MV-4-11 (cell line): ENCODE measurements around the gene DENND1A.

Experiments
- DNase-seq: peaks from one replicate; lab custom pipeline; 2025; lab: John Stamatoyannopoulos, UW

DENND1A gene

GRCh38 chr9:123614306-123615263, 315.3 kb downstream of the DENND1A start:
- no peak for DNase-seq

GRCh38 chr9:123611226-123611625, 318.7 kb downstream of the DENND1A start:
- DNase-seq = no peak

- no peak for DNase-seq
Measured at GRCh38 chr9:123609844-123610243, 320.1 kb downstream of the DENND1A start.

DNA sequence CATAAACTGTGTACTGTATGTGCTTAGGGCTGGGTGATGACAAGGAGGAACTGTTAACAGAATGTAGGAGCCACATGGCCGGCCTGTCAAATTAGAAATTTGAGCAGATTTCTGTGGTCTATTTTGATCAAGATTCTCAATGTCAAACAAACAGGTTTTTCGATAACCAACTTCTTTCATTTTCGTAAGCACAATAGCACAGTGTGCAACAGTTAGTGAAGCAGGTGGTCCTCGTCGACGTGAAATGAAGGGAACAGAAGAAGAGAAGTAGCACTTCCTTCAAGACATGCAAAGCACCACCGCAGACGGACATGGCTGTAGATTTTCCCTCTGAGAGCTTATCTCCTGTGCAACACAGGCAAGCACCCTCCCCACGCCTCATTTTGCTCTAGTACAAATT, 321.8 kb downstream of the DENND1A start:
- no peak for DNase-seq

DNA sequence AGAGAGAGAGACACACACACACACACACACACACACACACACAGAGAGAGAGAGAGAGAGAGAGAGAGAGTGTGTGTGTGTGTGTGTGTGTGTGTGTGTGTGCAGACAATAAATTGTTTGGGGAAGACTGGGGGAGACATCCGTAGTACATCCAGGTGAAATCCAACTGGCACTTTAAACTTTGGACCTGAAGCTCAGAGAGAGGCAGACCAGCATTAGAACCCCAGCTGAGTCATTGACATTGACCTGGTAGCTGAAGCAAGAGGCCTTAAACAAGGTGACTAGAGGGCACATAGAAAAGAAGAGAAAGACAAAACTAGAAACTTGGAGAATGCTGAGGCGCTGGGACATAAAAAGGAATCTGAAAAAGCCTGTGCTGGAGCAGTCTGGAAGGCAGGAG, 322.4 kb downstream of the DENND1A start:
- DNase-seq = no peak

DNA sequence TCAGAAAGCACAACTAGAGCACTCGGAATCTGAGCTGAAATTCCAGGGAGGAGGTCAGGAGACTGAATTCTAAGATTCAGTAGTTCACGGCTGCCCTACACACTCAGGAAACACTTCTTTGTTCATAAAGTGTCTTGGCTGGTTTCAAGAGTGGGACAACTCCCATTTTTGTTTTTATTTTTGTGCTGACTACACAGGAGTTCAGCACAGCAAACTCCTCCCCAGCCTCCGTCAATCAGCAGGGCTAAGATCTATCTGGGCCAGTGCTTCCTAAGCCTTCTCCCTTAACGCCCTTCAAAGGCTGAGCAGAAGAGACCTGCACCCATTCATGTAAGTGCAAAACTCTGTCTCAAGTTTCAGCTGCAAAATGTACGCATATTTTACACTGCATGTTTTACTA, 323.8 kb downstream of the DENND1A start:
- DNase-seq = no peak

- DNase-seq = no peak
Measured at GRCh38 chr9:123605286-123605685, 324.6 kb downstream of the DENND1A start.

GRCh38 chr9:123604861-123605260, 325.1 kb downstream of the DENND1A start:
- DNase-seq = no peak

DNA sequence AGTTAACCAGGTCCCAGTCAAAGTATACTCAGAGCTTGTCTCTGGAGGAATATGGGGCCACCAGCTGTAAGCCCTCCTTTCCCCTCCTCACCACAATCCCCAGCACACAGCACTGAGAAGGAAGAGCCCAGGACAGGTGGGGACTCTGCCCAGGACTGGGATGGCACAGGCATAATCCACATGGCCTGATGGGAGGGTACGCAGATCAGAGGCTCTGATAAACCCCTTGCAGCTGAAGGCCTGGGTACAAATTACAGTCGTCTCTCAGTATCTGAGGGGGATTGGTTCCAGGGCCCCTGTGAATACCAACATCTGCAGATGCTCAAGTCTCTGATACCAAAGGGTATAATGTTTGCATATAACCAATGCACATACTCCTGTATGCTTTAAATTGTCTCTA, 328.1 kb downstream of the DENND1A start:
- DNase-seq = no peak

GRCh38 chr9:123599781-123600180, 330.1 kb downstream of the DENND1A start:
- DNase-seq = no peak

GRCh38 chr9:123597876-123598556, 331.9 kb downstream of the DENND1A start:
- DNase-seq = no peak

DNA sequence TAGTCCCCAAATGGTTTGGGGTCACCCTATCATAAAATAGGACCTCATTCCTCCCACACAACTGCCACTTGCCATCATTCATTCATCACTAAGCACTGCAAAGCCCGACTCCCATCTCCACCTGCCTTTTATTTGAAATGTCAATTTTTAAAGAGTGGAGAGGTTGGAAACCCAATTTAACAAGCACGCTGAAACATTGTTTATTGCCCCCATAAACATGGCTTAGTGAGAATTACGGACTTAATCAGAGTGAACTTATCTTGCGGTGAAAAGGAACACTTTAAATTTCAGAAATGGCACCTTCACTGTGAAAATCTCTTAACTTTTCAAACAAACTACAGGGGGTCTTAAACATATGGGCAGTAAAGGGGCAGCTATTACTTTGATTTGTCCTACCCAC, 332.9 kb downstream of the DENND1A start:
- DNase-seq = no peak

DNA sequence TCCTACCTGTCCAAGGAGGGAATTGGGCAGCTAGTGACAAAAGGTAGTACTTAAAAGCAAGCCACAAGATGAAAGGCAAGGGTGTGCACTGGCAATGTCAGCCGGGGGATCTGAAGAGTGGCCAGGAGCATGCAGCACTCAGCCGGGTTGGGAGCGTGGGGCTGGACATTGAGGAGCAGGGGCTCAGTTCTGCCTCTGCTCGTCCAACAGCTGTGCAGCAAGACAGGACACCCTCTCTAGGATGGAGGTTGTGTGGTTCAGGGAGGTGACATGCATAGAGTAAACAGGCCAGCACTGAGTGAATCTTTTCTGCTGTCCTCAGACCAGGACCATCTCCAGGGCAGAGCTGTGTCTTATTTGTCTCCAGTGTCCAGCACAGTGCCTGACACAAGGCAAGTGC, 338.6 kb downstream of the DENND1A start:
- no peak for DNase-seq

DNA sequence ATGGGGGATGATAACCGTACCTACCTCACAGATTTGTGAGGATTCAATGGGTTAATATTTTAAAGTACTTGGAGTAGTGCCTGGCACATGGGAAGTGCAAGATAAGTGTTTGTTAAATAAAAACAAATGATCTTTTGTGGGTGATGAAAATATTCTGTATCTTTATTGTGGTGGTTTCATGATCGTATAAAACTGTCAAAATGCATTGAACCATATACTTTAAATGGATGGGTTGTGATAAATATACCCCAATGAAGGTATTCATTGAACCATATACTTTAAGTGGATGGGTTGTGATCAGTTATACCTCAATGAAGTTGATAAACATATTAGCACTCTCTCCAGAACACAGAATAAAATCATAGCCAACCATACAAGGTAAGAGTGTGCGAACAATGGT, 339.4 kb downstream of the DENND1A start:
- DNase-seq = no peak

DNA sequence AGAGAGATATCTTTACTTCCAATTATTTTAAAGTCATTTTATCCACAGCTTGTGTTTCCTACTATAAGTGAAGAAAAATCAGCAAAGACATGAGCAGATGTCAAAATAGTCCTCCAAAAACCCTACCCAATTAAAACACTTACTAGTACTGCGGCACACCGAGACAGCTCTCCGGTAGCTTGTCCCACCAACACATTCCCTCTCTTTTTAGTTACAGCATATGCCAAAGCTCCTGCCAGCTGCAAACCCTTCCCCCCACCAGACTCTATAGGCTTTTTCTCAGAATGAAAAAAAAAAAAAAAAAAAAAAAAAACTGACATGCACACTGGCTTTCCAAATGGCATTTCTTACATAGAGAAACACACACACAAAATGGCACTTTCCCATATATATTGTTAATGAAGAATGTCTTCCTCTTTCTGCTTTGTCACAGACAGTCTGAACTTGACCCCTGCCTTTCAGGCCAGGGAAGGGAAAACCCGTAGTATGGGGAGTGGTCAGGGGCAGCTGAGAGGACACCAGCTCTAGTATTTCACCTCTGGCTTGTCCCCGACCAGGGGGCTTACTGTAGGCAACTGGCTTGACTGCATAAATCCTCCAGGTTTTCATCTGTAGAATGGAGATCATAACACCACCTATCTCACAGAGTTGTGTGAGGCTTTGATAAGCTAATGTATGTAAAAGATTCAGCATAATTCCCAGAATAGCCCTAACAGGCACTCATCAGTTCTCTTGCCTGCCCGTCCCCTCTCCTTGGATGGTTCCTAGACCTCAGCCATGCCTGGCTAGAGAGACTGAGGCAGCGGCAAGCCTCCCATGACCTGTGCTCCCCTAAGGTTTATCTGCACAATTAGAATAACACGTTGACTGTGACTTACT, 340.3 kb downstream of the DENND1A start:
- no peak for DNase-seq

GRCh38 chr9:123586275-123586674, 343.7 kb downstream of the DENND1A start:
- DNase-seq = no peak

GRCh38 chr9:123584202-123585176, 345.4 kb downstream of the DENND1A start:
- DNase-seq = no peak

GRCh38 chr9:123583646-123584045, 346.3 kb downstream of the DENND1A start:
- no peak for DNase-seq

- DNase-seq = no peak
Measured at GRCh38 chr9:123571240-123571639, 358.7 kb downstream of the DENND1A start.

DNA sequence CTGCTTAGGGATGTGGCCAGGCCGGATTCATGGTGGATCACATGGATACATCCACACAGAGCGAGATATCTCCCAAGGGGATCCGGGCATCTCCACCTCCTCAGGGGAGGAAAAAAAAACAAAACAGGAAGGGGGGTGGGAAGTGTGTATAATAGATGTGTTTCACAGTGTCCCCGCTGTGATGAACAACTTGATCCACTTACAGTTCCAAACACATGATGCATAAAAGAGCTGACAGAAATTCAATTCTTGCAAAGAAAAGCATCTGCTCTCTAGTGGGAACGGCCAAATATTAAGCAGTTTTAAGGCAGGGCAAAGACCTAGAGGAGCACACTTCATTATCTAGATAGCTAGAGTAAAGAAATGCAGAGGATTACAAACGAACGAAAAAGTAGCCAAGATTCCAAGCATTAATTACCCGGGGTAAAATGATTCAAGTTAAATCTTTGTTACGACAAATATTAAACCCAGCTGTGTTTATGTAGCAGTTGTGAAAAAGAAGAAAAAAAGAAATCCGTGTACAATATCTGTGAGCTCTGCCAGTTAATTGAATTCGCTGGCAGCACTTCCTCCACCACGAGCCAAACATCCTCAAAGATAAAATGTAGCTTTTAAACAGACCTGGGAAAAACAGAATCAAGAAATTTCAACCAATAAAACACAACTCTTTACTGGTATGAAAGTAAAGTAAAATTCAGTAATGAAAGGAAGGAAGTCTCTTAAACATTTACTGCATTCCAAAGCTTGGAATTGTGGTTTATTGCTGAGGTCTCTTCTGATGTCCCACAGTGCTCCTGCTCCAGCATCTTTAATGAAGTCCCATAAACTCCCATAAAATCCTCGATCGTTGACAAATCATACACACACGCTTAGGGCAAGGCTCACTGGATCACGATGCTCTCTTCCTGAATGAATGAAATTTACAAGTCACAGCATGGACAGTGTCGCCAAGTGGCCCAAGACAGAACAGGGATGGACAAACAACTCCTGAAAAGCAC, 360.9 kb downstream of the DENND1A start:
- DNase-seq = no peak
